HG02981 (cell line): Measurements from ENCODE around the gene FRAT1.
"Not testable (repeated sequence)": the region's sequence is repeated elsewhere in the genome, so short reads cannot be mapped to it uniquely, and the experiment has no call there.

Experiments
- ATAC-seq: cut with Tn5 transposase; IDR thresholded peaks from one replicate; pipeline ENCODE4 v1.9.1; 2021; ENCODE audit warnings: mild to moderate bottlenecking, moderate library complexity; ENCODE audit not compliant: unreplicated experiment

The FRAT1 gene

GRCh38 chr10:97334370-97335175, 15.5 kb downstream of the FRAT1 start, which contains the start of gene FRAT2:
FRAT2 (minus strand) TSS chr10:97334729; CDS start chr10:97334572, 157 bp downstream.
- ATAC-seq: peak; percentile 80

GRCh38 chr10:97335188-97335619, 16.1 kb downstream of the FRAT1 start:
- ATAC-seq: no peak

GRCh38 chr10:97336006-97336405, 16.9 kb downstream of the FRAT1 start:
- no peak for ATAC-seq

- ATAC-seq: no peak
These were observed 17.4 kb downstream of the FRAT1 start for GRCh38 chr10:97336446-97336845.

- ATAC-seq: no peak
These were observed 18.1 kb downstream of the FRAT1 start for GRCh38 chr10:97336942-97337831.

- ATAC-seq: no peak
These were observed 19.0 kb downstream of the FRAT1 start for GRCh38 chr10:97338041-97338440.

- no peak for ATAC-seq
These were observed 22.3 kb downstream of the FRAT1 start for GRCh38 chr10:97341416-97341815.

- not testable (repeated sequence) for ATAC-seq
These were observed 24.6 kb downstream of the FRAT1 start for GRCh38 chr10:97343664-97344063.

- no peak for ATAC-seq
These were observed 28.2 kb downstream of the FRAT1 start for GRCh38 chr10:97347317-97347716.

- no peak for ATAC-seq
These were observed 30.9 kb downstream of the FRAT1 start for GRCh38 chr10:97349752-97350513.

- ATAC-seq: no peak
These were observed 34.9 kb downstream of the FRAT1 start for GRCh38 chr10:97353945-97354344.

- no peak for ATAC-seq
These were observed 36.5 kb downstream of the FRAT1 start for GRCh38 chr10:97355571-97355975.

GRCh38 chr10:97356318-97356914, 37.3 kb downstream of the FRAT1 start:
- no peak for ATAC-seq

- no peak for ATAC-seq
These were observed 37.8 kb downstream of the FRAT1 start for GRCh38 chr10:97356918-97357317.

- no peak for ATAC-seq
These were observed 39.3 kb downstream of the FRAT1 start for GRCh38 chr10:97358349-97358748.

GRCh38 chr10:97358781-97359180, 39.7 kb downstream of the FRAT1 start:
- no peak for ATAC-seq

- no peak for ATAC-seq
These were observed 41.9 kb downstream of the FRAT1 start for GRCh38 chr10:97360705-97361536.

- ATAC-seq: no peak
These were observed 42.4 kb downstream of the FRAT1 start for GRCh38 chr10:97361537-97361901.

GRCh38 chr10:97362310-97363033, 43.4 kb downstream of the FRAT1 start:
- no peak for ATAC-seq
